ENCODE results near the gene OR2D2. TPM values are rescaled to one million over a fixed set of nuclear protein-coding genes. Genes with fewer than 3 reads are reported as not detected.

OR2D2 gene
- total RNA-seq, 1 donor from 2014 or later: 0.44 TPM

- H3K27me3 Mint-ChIP-seq (ENCODE audit: low read depth): no peaks in the 10 kb centered on the region
- peaks cover 3% of the 10 kb centered on the region for H3K9me3 Mint-ChIP-seq
- no peaks in the 10 kb centered on the region for H3K4me1 Mint-ChIP-seq
- no peak overlapping the region for H3K4me3 Mint-ChIP-seq
- DNase-seq (ENCODE audit: low read depth, low spot score): no peak
- H3K36me3 Mint-ChIP-seq (ENCODE audit: low read depth): no peaks in the 10 kb centered on the region
- TF ChIP-seq CTCF (conservative IDR thresholded peaks at IDR 0.05): no peak
- H3K27ac Mint-ChIP-seq (ENCODE audit: unreplicated experiment): no peak overlapping the region
Measured at GRCh38 chr11:6876914-6877313, 15.4 kb downstream of the OR2D2 start.

- DNase-seq (ENCODE audit: low read depth, low spot score): no peak
- Mint-ChIP-seq H3K27ac (ENCODE audit: unreplicated experiment) (no peak within 1 kb of the TSS), H3K4me1 (no peaks in the 10 kb centered on the region), H3K27me3 (ENCODE audit: low read depth) (no peaks in the 10 kb centered on the region), H3K4me3 (no peak within 1 kb of the TSS), H3K36me3 (ENCODE audit: low read depth) (no peaks in the 10 kb centered on the region), H3K9me3 (peaks cover 5% of the 10 kb centered on the region)
- no peak for TF ChIP-seq CTCF (conservative IDR thresholded peaks at IDR 0.05)
Measured at GRCh38 chr11:6876325-6876724, 16.0 kb downstream of the OR2D2 start, which contains the start of gene OR10A4. Gene OR10A4, plus strand, starts transcription at chr11:6876625. Its CDS starts 23 bp downstream, at chr11:6876648.

GRCh38 chr11:6875761-6876160 lies 16.5 kb downstream of the OR2D2 start:
- Mint-ChIP-seq H3K27me3 (ENCODE audit: low read depth) (no peaks in the 10 kb centered on the region), H3K9me3 (peaks cover 7% of the 10 kb centered on the region), H3K27ac (ENCODE audit: unreplicated experiment) (no peak overlapping the region), H3K36me3 (ENCODE audit: low read depth) (no peaks in the 10 kb centered on the region), H3K4me1 (no peaks in the 10 kb centered on the region), H3K4me3 (no peak overlapping the region)
- TF ChIP-seq CTCF (conservative IDR thresholded peaks at IDR 0.05): no peak
- DNase-seq (ENCODE audit: low read depth, low spot score): no peak

- H3K9me3 Mint-ChIP-seq: peaks cover 3% of the 10 kb centered on the region
- TF ChIP-seq CTCF (conservative IDR thresholded peaks at IDR 0.05): no peak
- no peaks in the 10 kb centered on the region for H3K4me1 Mint-ChIP-seq
- no peaks in the 10 kb centered on the region for H3K36me3 Mint-ChIP-seq (ENCODE audit: low read depth)
- no peak overlapping the region for H3K27ac Mint-ChIP-seq (ENCODE audit: unreplicated experiment)
- H3K27me3 Mint-ChIP-seq (ENCODE audit: low read depth): no peaks in the 10 kb centered on the region
- no peak for DNase-seq (ENCODE audit: low read depth, low spot score)
- no peak overlapping the region for H3K4me3 Mint-ChIP-seq
Measured at GRCh38 chr11:6871278-6871677, 21.0 kb downstream of the OR2D2 start.

GRCh38 chr11:6864438-6864837 lies 27.9 kb downstream of the OR2D2 start:
- no peak overlapping the region for H3K27ac Mint-ChIP-seq (ENCODE audit: unreplicated experiment)
- no peaks in the 10 kb centered on the region for H3K27me3 Mint-ChIP-seq (ENCODE audit: low read depth)
- no peak for DNase-seq (ENCODE audit: low read depth, low spot score)
- no peak overlapping the region for H3K4me3 Mint-ChIP-seq
- H3K36me3 Mint-ChIP-seq (ENCODE audit: low read depth): no peaks in the 10 kb centered on the region
- TF ChIP-seq CTCF (conservative IDR thresholded peaks at IDR 0.05): no peak
- peaks cover 9% of the 10 kb centered on the region for H3K9me3 Mint-ChIP-seq
- H3K4me1 Mint-ChIP-seq: no peaks in the 10 kb centered on the region

GRCh38 chr11:6862961-6863360 lies 29.3 kb downstream of the OR2D2 start, which contains the start of gene OR10A2:
Gene OR10A2, plus strand, starts transcription at chr11:6863057. Its CDS starts 6,698 bp downstream, at chr11:6869755.
- H3K4me1 Mint-ChIP-seq: no peaks in the 10 kb centered on the region
- peaks cover 9% of the 10 kb centered on the region for H3K9me3 Mint-ChIP-seq
- H3K36me3 Mint-ChIP-seq (ENCODE audit: low read depth): no peaks in the 10 kb centered on the region
- H3K27ac Mint-ChIP-seq (ENCODE audit: unreplicated experiment): peak within 1 kb of the TSS; percentile 14
- no peaks in the 10 kb centered on the region for H3K27me3 Mint-ChIP-seq (ENCODE audit: low read depth)
- no peak within 1 kb of the TSS for H3K4me3 Mint-ChIP-seq
- TF ChIP-seq CTCF (conservative IDR thresholded peaks at IDR 0.05): no peak
- DNase-seq (ENCODE audit: low read depth, low spot score): no peak
